PC-3 (cell line): ENCODE results near the gene RBMS3.

Experiments used
- CTCF ChIP-seq: fragments of 300-600 bp; sonication (generic); conservative IDR thresholded peaks from 2 replicates; pipeline ENCODE4 v1.5.1; 2017; ENCODE audit warnings: antibody characterized with exemption, low read depth, mild to moderate bottlenecking, low read length
- EZH2phosphoT487 ChIP-seq: fragments of 300-600 bp; sonication (generic); IDR thresholded peaks from 2 replicates; pipeline ENCODE4 v1.6.1; 2018; ENCODE audit warnings: mild to moderate bottlenecking, antibody characterized with exemption, low read length, borderline replicate concordance

GRCh38 chr3:29668233-29668632, 387.4 kb downstream of the RBMS3 start:
- TF ChIP-seq CTCF (no peak), EZH2phosphoT487 (no peak)
